Loucy (cell line): Measurements from ENCODE around the gene LRRC23.

Experiments
- H2AFZ ChIP-seq: fragments of 200-600 bp; sonication (generic); 2 replicates; pipeline ENCODE4 v1.6.0; 2016; ENCODE audit warnings: antibody characterized with exemption, mild to moderate bottlenecking, low read length, moderate library complexity
- H3F3A ChIP-seq: fragments of 200-600 bp; 2 replicates; pipeline ENCODE4 v1.6.0; 2016; ENCODE audit warnings: antibody characterized with exemption, low read depth, mild to moderate bottlenecking
- H3K27me3 ChIP-seq: fragments of 200-600 bp; sonication (generic); 2 replicates; pipeline ENCODE4 v1.6.1; 2014; ENCODE audit warnings: low read length, mild to moderate bottlenecking; ENCODE audit not compliant: insufficient read depth, poor library complexity, severe bottlenecking
- H3K36me3 ChIP-seq: fragments of 200-600 bp; sonication (generic); 2 replicates; pipeline ENCODE4 v1.6.1; 2016; ENCODE audit warnings: low read length; ENCODE audit not compliant: insufficient read depth
- H3K4me1 ChIP-seq: fragments of 200-600 bp; sonication (generic); 2 replicates; pipeline ENCODE4 v1.5.1; 2014; ENCODE audit warnings: low read length, mild to moderate bottlenecking; ENCODE audit not compliant: insufficient read depth, poor library complexity, severe bottlenecking
- H3K4me2 ChIP-seq: fragments of 200-600 bp; sonication (generic); 2 replicates; pipeline ENCODE4 v1.6.0; 2014; ENCODE audit warnings: antibody characterized with exemption, low read length, low read depth, mild to moderate bottlenecking; ENCODE audit not compliant: poor library complexity, severe bottlenecking
- H3K4me3 ChIP-seq: fragments of 200-600 bp; sonication (generic); 2 replicates; pipeline ENCODE4 v1.5.1; 2014; ENCODE audit warnings: low read length, mild to moderate bottlenecking, mixed read lengths; ENCODE audit not compliant: poor library complexity, severe bottlenecking
- H3K79me2 ChIP-seq: fragments of 200-600 bp; sonication (generic); 2 replicates; pipeline ENCODE4 v1.6.1; 2014; ENCODE audit warnings: low read length; ENCODE audit not compliant: insufficient read depth
- H3K9ac ChIP-seq: fragments of 200-600 bp; sonication (generic); 2 replicates; pipeline ENCODE4 v1.6.0; 2014; ENCODE audit warnings: mild to moderate bottlenecking, low read depth, low read length, moderate library complexity; ENCODE audit not compliant: poor library complexity, severe bottlenecking
- H3K9me2 ChIP-seq: fragments of 200-600 bp; sonication (generic); replicated peaks from 2 replicates; pipeline ENCODE4 v1.6.1; 2016; ENCODE audit warnings: low read depth, low read length, mixed read lengths
- H3K9me3 ChIP-seq: fragments of 200-600 bp; sonication (generic); 2 replicates; pipeline ENCODE4 v1.6.1; 2014; ENCODE audit warnings: mild to moderate bottlenecking, antibody characterized with exemption, low read length, low read depth; ENCODE audit not compliant: insufficient read depth
- H4K20me1 ChIP-seq: fragments of 200-600 bp; sonication (generic); 2 replicates; pipeline ENCODE4 v1.6.0; 2014; ENCODE audit warnings: antibody characterized with exemption, low read length, mild to moderate bottlenecking; ENCODE audit not compliant: insufficient read depth, poor library complexity, severe bottlenecking
- CTCF ChIP-seq: fragments of 200-600 bp; sonication (generic); conservative IDR thresholded peaks from 2 replicates; pipeline ENCODE4 v1.5.1; 2014; ENCODE audit warnings: mild to moderate bottlenecking, antibody characterized with exemption, low read length
- EZH2phosphoT487 ChIP-seq: fragments of 200-600 bp; IDR thresholded peaks from 2 replicates; pipeline ENCODE4 v1.6.1; 2018; ENCODE audit warnings: antibody characterized with exemption, mild to moderate bottlenecking, moderate library complexity, borderline replicate concordance

LRRC23 gene

GRCh38 chr12:6945613-6946012 is 41.0 kb downstream of the LRRC23 start:
- H3F3A ChIP-seq: peaks cover 10% of the 10 kb centered on the region

GRCh38 chr12:6946033-6946919 is 41.7 kb downstream of the LRRC23 start:
- H3K79me2 ChIP-seq: peaks cover 39% of the 10 kb centered on the region
- peak overlapping the region; percentile 99 for H3K9ac ChIP-seq
- no peaks in the 10 kb centered on the region for H3K9me3 ChIP-seq
- peaks cover 43% of the 10 kb centered on the region for H3K4me1 ChIP-seq
- no peaks in the 10 kb centered on the region for H3K27me3 ChIP-seq
- peak overlapping the region; percentile 91 for H3K4me2 ChIP-seq
- H3K36me3 ChIP-seq: no peaks in the 10 kb centered on the region
- H3F3A ChIP-seq: peaks cover 10% of the 10 kb centered on the region
- H3K4me3 ChIP-seq: peak overlapping the region; percentile 89
- H2AFZ ChIP-seq: no peak overlapping the region
- TF ChIP-seq CTCF (no peak), EZH2phosphoT487 (no peak)
- H3K9me2 ChIP-seq: no peaks in the 10 kb centered on the region
- H4K20me1 ChIP-seq: peaks cover 6% of the 10 kb centered on the region

More at GRCh38 chr12:6945613-6946012, 41.0 kb downstream of the LRRC23 start:
- Histone ChIP-seq H2AFZ (no peak overlapping the region), H3K9ac (peak overlapping the region; percentile 99), H4K20me1 (peaks cover 6% of the 10 kb centered on the region), H3K79me2 (peaks cover 33% of the 10 kb centered on the region), H3K9me3 (no peaks in the 10 kb centered on the region), H3K27me3 (no peaks in the 10 kb centered on the region), H3K4me3 (peak overlapping the region; percentile 89), H3K9me2 (no peaks in the 10 kb centered on the region), H3K4me1 (peaks cover 39% of the 10 kb centered on the region), H3K4me2 (peak overlapping the region; percentile 91), H3K36me3 (no peaks in the 10 kb centered on the region)
- TF ChIP-seq EZH2phosphoT487: no peak
- no peak for TF ChIP-seq CTCF

GRCh38 chr12:6946920-6947374 is 42.3 kb downstream of the LRRC23 start:
- peaks cover 10% of the 10 kb centered on the region for H3F3A ChIP-seq
- no peak overlapping the region for H3K9ac ChIP-seq
- H3K4me2 ChIP-seq: peak overlapping the region; percentile 91
- peaks cover 6% of the 10 kb centered on the region for H4K20me1 ChIP-seq
- peaks cover 46% of the 10 kb centered on the region for H3K79me2 ChIP-seq
- peaks cover 45% of the 10 kb centered on the region for H3K4me1 ChIP-seq
- no peaks in the 10 kb centered on the region for H3K27me3 ChIP-seq
- no peaks in the 10 kb centered on the region for H3K36me3 ChIP-seq
- TF ChIP-seq EZH2phosphoT487 (no peak), CTCF (no peak)
- no peaks in the 10 kb centered on the region for H3K9me2 ChIP-seq
- no peak overlapping the region for H3K4me3 ChIP-seq
- no peaks in the 10 kb centered on the region for H3K9me3 ChIP-seq
- no peak overlapping the region for H2AFZ ChIP-seq
